H9 (cell line): ENCODE measurements around the gene CCDC18. TPM values are rescaled to one million over a fixed set of nuclear protein-coding genes. Genes with fewer than 3 reads are reported as not detected.

Source experiments
- DNase-seq: peaks from one replicate; pipeline ENCODE4 v3.0.0-alpha.2; 2017
- H2AFZ ChIP-seq: one replicate; pipeline ENCODE4 v1.6.1; 2013; ENCODE audit warnings: mild to moderate bottlenecking, low read length, control low read depth, moderate library complexity
- H2AK5ac ChIP-seq: 2 replicates; pipeline ENCODE4 v1.6.1; 2013; ENCODE audit warnings: low read length, control low read depth, mixed read lengths; ENCODE audit not compliant: insufficient read length
- H2BK120ac ChIP-seq: one replicate; pipeline ENCODE4 v1.6.1; 2013; ENCODE audit warnings: low read depth, mild to moderate bottlenecking, low read length, control low read depth, inconsistent platforms; ENCODE audit not compliant: poor library complexity, severe bottlenecking
- H2BK12ac ChIP-seq: 2 replicates; pipeline ENCODE4 v1.6.1; 2013; ENCODE audit warnings: low read length, control low read depth, mixed read lengths, low read depth; ENCODE audit not compliant: insufficient read length
- H2BK15ac ChIP-seq: 2 replicates; pipeline ENCODE4 v1.6.1; 2013; ENCODE audit warnings: low read depth, low read length, control low read depth
- H2BK20ac ChIP-seq: one replicate; pipeline ENCODE4 v1.6.1; 2013; ENCODE audit warnings: low read depth, mild to moderate bottlenecking, low read length, control low read depth, inconsistent platforms; ENCODE audit not compliant: poor library complexity, severe bottlenecking
- H2BK5ac ChIP-seq: 2 replicates; pipeline ENCODE4 v1.6.1; 2013; ENCODE audit warnings: low read length, control low read depth, mixed read lengths; ENCODE audit not compliant: insufficient read length
- H3K14ac ChIP-seq: 2 replicates; pipeline ENCODE4 v1.6.1; 2013; ENCODE audit warnings: low read length, control low read depth; ENCODE audit not compliant: insufficient read depth
- H3K18ac ChIP-seq: 2 replicates; pipeline ENCODE4 v1.6.1; 2013; ENCODE audit warnings: low read depth, mild to moderate bottlenecking, mixed read lengths, low read length, control low read depth; ENCODE audit not compliant: insufficient read length
- H3K23ac ChIP-seq: 2 replicates; pipeline ENCODE4 v1.6.1; 2013; ENCODE audit warnings: low read length, control low read depth, mixed read lengths, low read depth; ENCODE audit not compliant: insufficient read length
- H3K23me2 ChIP-seq: 2 replicates; pipeline ENCODE4 v1.6.1; 2013; ENCODE audit warnings: low read depth, mild to moderate bottlenecking, mixed read lengths, low read length, control low read depth; ENCODE audit not compliant: insufficient read length, poor library complexity, severe bottlenecking
- H3K27ac ChIP-seq: 2 replicates; pipeline ENCODE4 v1.5.1; 2013; ENCODE audit warnings: low read length, control low read depth, mixed read lengths, low read depth; ENCODE audit not compliant: insufficient read length
- H3K27me3 ChIP-seq: 2 replicates; pipeline ENCODE4 v1.6.1; 2013; ENCODE audit warnings: low read length, control low read depth, inconsistent platforms; ENCODE audit not compliant: insufficient read depth
- H3K4ac ChIP-seq: 2 replicates; pipeline ENCODE4 v1.6.1; 2013; ENCODE audit warnings: low read depth, mild to moderate bottlenecking, control low read depth, inconsistent platforms, low read length, moderate library complexity
- H3K4me1 ChIP-seq: 2 replicates; pipeline ENCODE4 v1.6.1; 2013; ENCODE audit warnings: low read length, control low read depth, inconsistent platforms; ENCODE audit not compliant: insufficient read depth
- H3K4me2 ChIP-seq: 2 replicates; pipeline ENCODE4 v1.6.1; 2013; ENCODE audit warnings: low read length, control low read depth, mixed read lengths; ENCODE audit not compliant: insufficient read length, insufficient read depth
- H3K56ac ChIP-seq: 2 replicates; pipeline ENCODE4 v1.6.1; 2013; ENCODE audit warnings: low read depth, mild to moderate bottlenecking, mixed read lengths, low read length, control low read depth; ENCODE audit not compliant: insufficient read length
- H3K79me1 ChIP-seq: 2 replicates; pipeline ENCODE4 v1.6.1; 2013; ENCODE audit warnings: low read depth, mild to moderate bottlenecking, moderate library complexity, low read length, control low read depth, inconsistent platforms; ENCODE audit not compliant: insufficient read depth, poor library complexity, severe bottlenecking
- H3K79me2 ChIP-seq: 2 replicates; pipeline ENCODE4 v1.6.1; 2013; ENCODE audit warnings: low read length, control low read depth, inconsistent platforms; ENCODE audit not compliant: insufficient read depth
- H3K9ac ChIP-seq: 2 replicates; pipeline ENCODE4 v1.6.1; 2013; ENCODE audit warnings: low read length, control low read depth, mixed read lengths; ENCODE audit not compliant: insufficient read length; ENCODE audit errors: extremely low read depth
- H3K9me3 ChIP-seq: one replicate; pipeline ENCODE4 v1.6.1; 2013; ENCODE audit warnings: low read depth, low read length, inconsistent platforms; ENCODE audit not compliant: control insufficient read depth
- H3T11ph ChIP-seq: one replicate; pipeline ENCODE4 v1.6.1; 2013; ENCODE audit warnings: mild to moderate bottlenecking, low read length, control low read depth, inconsistent platforms
- H4K20me1 ChIP-seq: one replicate; pipeline ENCODE4 v1.6.1; 2013; ENCODE audit not compliant: control insufficient read depth, insufficient read length, insufficient read depth
- H4K5ac ChIP-seq: 2 replicates; pipeline ENCODE4 v1.6.1; 2013; ENCODE audit warnings: low read depth, mild to moderate bottlenecking, mixed read lengths, low read length, control low read depth; ENCODE audit not compliant: insufficient read length
- H4K8ac ChIP-seq: replicated peaks from 2 replicates; pipeline ENCODE4 v1.6.1; 2013; ENCODE audit warnings: low read length, control low read depth, mixed read lengths, low read depth; ENCODE audit not compliant: insufficient read length
- H4K91ac ChIP-seq: 2 replicates; pipeline ENCODE4 v1.6.1; 2013; ENCODE audit warnings: low read depth, mild to moderate bottlenecking, moderate library complexity, mixed read lengths, low read length, control low read depth; ENCODE audit not compliant: insufficient read length
- H3K27ac Mint-ChIP-seq, 3 experiments: 2 replicates in 2 of 3; 3 replicates in 1 of 3; pipeline ENCODE4 v1.8.0; 2020 to 2021; ENCODE audit warnings: mixed read lengths in 3 of 3, mild to moderate bottlenecking in 1 of 3, moderate library complexity in 1 of 3
- H3K27me3 Mint-ChIP-seq: 2 replicates; pipeline ENCODE4 v1.8.0; 2021; ENCODE audit warnings: low read depth, mild to moderate bottlenecking, moderate library complexity, mixed read lengths
- H3K36me3 Mint-ChIP-seq, 3 experiments: 2 replicates in 2 of 3; 3 replicates in 1 of 3; pipeline ENCODE4 v1.8.0; 2020 to 2021; ENCODE audit warnings: low read depth in 3 of 3, mixed read lengths in 3 of 3; ENCODE audit not compliant: insufficient read depth in 1 of 3
- H3K4me1 Mint-ChIP-seq, 2 experiments: 2 replicates each; pipeline ENCODE4 v1.8.0; 2020; ENCODE audit warnings: mixed read lengths in 2 of 2
- H3K4me3 Mint-ChIP-seq, 2 experiments: 2 replicates in 1 of 2; 3 replicates in 1 of 2; pipeline ENCODE4 v1.8.0; 2020 to 2021; ENCODE audit warnings: mild to moderate bottlenecking in 2 of 2, mixed read lengths in 2 of 2, moderate library complexity in 1 of 2
- H3K9me3 Mint-ChIP-seq, 2 experiments: 2 replicates in 1 of 2; 3 replicates in 1 of 2; pipeline ENCODE4 v1.8.0; 2020; ENCODE audit warnings: mild to moderate bottlenecking in 2 of 2, mixed read lengths in 2 of 2, moderate library complexity in 1 of 2
- WGBS: extraction: QIAGEN DNeasy Blood & Tissue Kit; methylation state at CpG from one replicate; pipeline ENCODE4 v1.1.7; 2013; ENCODE audit warnings: missing lambda C conversion rate, low lambda C conversion rate, mixed read lengths; ENCODE audit not compliant: insufficient read length; ENCODE audit errors: extremely low coverage; 5-methylcytosine and 5-hydroxymethylcytosine counted together
- total RNA-seq: library from RNA; stranded (reverse); gene quantifications from 2 replicates; pipeline ENCODE4 v1.2.1, GENCODE V29; 2021
- TF ChIP-seq, protein P1 (sequence below): fragments of 200-600 bp; sonication (generic); conservative IDR thresholded peaks from 3 replicates; pipeline ENCODE4 v1.8.0; 2021; ENCODE audit warnings: antibody characterized with exemption, mild to moderate bottlenecking

CCDC18 gene
- total RNA-seq, 1 experiment from 2014 or later, result 19.5 TPM

DNA sequence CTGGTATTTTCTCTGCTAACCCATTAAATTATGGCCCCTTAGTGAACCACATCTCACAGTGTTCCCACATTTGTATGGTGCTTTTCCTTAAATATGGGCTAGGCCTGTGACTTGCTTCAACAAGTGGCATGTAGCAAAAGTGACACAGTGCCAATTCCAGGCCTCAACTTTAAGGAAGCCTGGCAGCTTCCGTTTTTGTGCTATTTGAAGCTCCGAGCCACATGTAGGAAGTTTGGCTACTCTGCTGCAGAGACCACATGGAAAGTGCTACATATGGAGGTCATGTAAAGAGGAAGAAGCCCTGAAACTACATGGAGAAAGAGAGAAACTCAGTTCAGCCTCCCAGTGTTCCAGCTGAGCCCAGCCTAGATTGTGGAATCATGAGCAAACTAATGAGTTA lies 136.7 kb downstream of the CCDC18 start:
- Histone ChIP-seq H3K79me1 (no peaks in the 10 kb centered on the region), H3K18ac (no peak overlapping the region), H2BK15ac (no peak overlapping the region), H3K4me1 (no peaks in the 10 kb centered on the region), H3K27ac (no peak overlapping the region), H4K20me1 (no peaks in the 10 kb centered on the region), H2BK120ac (no peak overlapping the region), H3T11ph (no peak overlapping the region), H2AFZ (no peak overlapping the region), H2BK5ac (no peak overlapping the region), H4K91ac (no peak overlapping the region), H3K23ac (no peak overlapping the region), H3K56ac (no peak overlapping the region), H2AK5ac (no peak overlapping the region), H4K5ac (no peak overlapping the region), H3K27me3 (no peaks in the 10 kb centered on the region), H3K14ac (no peak overlapping the region), H3K9me3 (no peaks in the 10 kb centered on the region), H2BK20ac (no peak overlapping the region), H3K4me2 (no peak overlapping the region), H3K79me2 (no peaks in the 10 kb centered on the region; the same call in 1 of the 2 replicates), H3K4ac (no peak overlapping the region), H4K8ac (no peak overlapping the region), H2BK12ac (no peak overlapping the region), H3K9ac (no peak overlapping the region), H3K23me2 (no peaks in the 10 kb centered on the region)
- no peaks in the 10 kb centered on the region for H3K4me1 Mint-ChIP-seq
- TF ChIP-seq, protein P1, sequence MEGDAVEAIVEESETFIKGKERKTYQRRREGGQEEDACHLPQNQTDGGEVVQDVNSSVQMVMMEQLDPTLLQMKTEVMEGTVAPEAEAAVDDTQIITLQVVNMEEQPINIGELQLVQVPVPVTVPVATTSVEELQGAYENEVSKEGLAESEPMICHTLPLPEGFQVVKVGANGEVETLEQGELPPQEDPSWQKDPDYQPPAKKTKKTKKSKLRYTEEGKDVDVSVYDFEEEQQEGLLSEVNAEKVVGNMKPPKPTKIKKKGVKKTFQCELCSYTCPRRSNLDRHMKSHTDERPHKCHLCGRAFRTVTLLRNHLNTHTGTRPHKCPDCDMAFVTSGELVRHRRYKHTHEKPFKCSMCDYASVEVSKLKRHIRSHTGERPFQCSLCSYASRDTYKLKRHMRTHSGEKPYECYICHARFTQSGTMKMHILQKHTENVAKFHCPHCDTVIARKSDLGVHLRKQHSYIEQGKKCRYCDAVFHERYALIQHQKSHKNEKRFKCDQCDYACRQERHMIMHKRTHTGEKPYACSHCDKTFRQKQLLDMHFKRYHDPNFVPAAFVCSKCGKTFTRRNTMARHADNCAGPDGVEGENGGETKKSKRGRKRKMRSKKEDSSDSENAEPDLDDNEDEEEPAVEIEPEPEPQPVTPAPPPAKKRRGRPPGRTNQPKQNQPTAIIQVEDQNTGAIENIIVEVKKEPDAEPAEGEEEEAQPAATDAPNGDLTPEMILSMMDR, result no peak
- no CpG with 5 or more reads among the region's 2 CpGs for WGBS
- no peak overlapping the region for H3K27ac Mint-ChIP-seq
- H3K27me3 Mint-ChIP-seq, result no peaks in the 10 kb centered on the region
- H3K4me3 Mint-ChIP-seq, result no peak overlapping the region
- H3K36me3 Mint-ChIP-seq, result peaks cover 1 to 24% (median 12%) of the 10 kb centered on the region in 3 experiments
- peaks cover 9 to 13% of the 10 kb centered on the region in 2 experiments for H3K9me3 Mint-ChIP-seq
- DNase-seq, result no peak
